ENCODE data around the gene ATP2B1.

- TF ChIP-seq, protein P1, sequence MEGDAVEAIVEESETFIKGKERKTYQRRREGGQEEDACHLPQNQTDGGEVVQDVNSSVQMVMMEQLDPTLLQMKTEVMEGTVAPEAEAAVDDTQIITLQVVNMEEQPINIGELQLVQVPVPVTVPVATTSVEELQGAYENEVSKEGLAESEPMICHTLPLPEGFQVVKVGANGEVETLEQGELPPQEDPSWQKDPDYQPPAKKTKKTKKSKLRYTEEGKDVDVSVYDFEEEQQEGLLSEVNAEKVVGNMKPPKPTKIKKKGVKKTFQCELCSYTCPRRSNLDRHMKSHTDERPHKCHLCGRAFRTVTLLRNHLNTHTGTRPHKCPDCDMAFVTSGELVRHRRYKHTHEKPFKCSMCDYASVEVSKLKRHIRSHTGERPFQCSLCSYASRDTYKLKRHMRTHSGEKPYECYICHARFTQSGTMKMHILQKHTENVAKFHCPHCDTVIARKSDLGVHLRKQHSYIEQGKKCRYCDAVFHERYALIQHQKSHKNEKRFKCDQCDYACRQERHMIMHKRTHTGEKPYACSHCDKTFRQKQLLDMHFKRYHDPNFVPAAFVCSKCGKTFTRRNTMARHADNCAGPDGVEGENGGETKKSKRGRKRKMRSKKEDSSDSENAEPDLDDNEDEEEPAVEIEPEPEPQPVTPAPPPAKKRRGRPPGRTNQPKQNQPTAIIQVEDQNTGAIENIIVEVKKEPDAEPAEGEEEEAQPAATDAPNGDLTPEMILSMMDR (IDR thresholded peaks at IDR 0.05): no peak
- TF ChIP-seq POLR2A (IDR thresholded peaks at IDR 0.05): no peak
Measured at GRCh38 chr12:89697296-89697695, 11.3 kb downstream of the ATP2B1 start.
